Choroid plexus epithelial cell (primary cell): ENCODE results near the gene FZD10.

Experiments used
- DNase-seq: peaks from one replicate; pipeline ENCODE4 v3.0.0-alpha.2; 2010; ENCODE audit warnings: low read depth
- H3K4me3 ChIP-seq: 2 replicates; pipeline ENCODE4 v1.5.1; 2011; ENCODE audit warnings: low read depth, mild to moderate bottlenecking, control low read depth, low read length, moderate library complexity
- CTCF ChIP-seq: conservative IDR thresholded peaks from 2 replicates; pipeline ENCODE4 v1.5.1; 2011; ENCODE audit warnings: low read depth, mild to moderate bottlenecking, control low read depth, inconsistent platforms, low read length, moderate library complexity

Gene FZD10

GRCh38 chr12:130162267-130162666, at the start of gene FZD10:
TSS of gene FZD10 (plus strand) at chr12:130162464. CDS start at chr12:130162943, 479 bp downstream.
- no peak for DNase-seq
- H3K4me3 ChIP-seq: no peak within 1 kb of the TSS
- TF ChIP-seq CTCF: no peak

- TF ChIP-seq CTCF: no peak
- DNase-seq: no peak
Measured at GRCh38 chr12:130114952-130115351, 47.3 kb upstream of the FZD10 start.

GRCh38 chr12:130115646-130116045, 46.6 kb upstream of the FZD10 start:
- no peak for TF ChIP-seq CTCF
- no peak for DNase-seq
- H3K4me3 ChIP-seq: no peak overlapping the region

More at GRCh38 chr12:130114952-130115351, 47.3 kb upstream of the FZD10 start:
- no peak overlapping the region for H3K4me3 ChIP-seq

GRCh38 chr12:130116791-130117190, 45.5 kb upstream of the FZD10 start:
- no peak for DNase-seq
- no peak overlapping the region for H3K4me3 ChIP-seq
- TF ChIP-seq CTCF: no peak

- TF ChIP-seq CTCF: no peak
- no peak overlapping the region for H3K4me3 ChIP-seq
- no peak for DNase-seq
Measured at GRCh38 chr12:130117233-130117632, 45.0 kb upstream of the FZD10 start.

GRCh38 chr12:130117701-130118100, 44.6 kb upstream of the FZD10 start:
- DNase-seq: no peak
- H3K4me3 ChIP-seq: no peak overlapping the region
- no peak for TF ChIP-seq CTCF

- TF ChIP-seq CTCF: no peak
Measured at GRCh38 chr12:130118181-130118580, 44.1 kb upstream of the FZD10 start.

More at GRCh38 chr12:130118181-130118580, 44.1 kb upstream of the FZD10 start:
- no peak for DNase-seq
- no peak overlapping the region for H3K4me3 ChIP-seq
